GM23338 (cell line): ENCODE data around the gene TINAG. TPM values are rescaled to one million over a fixed set of nuclear protein-coding genes. Genes with fewer than 3 reads are reported as not detected.
A peak's percentile ranks its signal among the peaks of the same experiment; 100 is the strongest.

Source experiments
- ATAC-seq: fragments of 200-7000 bp; cut with Tn5 transposase; 3 replicates; pipeline ENCODE4 v1.9.1; 2020
- DNase-seq: peaks from one replicate; pipeline ENCODE4 v3.0.0-alpha.2; 2015; ENCODE audit warnings: low spot score
- H2AFZ ChIP-seq: fragments of 200-600 bp; sonication (generic); 2 replicates; pipeline ENCODE4 v1.8.0; 2016; ENCODE audit warnings: antibody characterized with exemption, mild to moderate bottlenecking, moderate library complexity
- H3F3A ChIP-seq: fragments of 200-600 bp; sonication (generic); replicated peaks from 2 replicates; pipeline ENCODE4 v1.8.0; 2017; ENCODE audit warnings: antibody characterized with exemption, mixed run types, low read depth
- H3K27ac ChIP-seq: fragments of 200-600 bp; sonication (generic); 2 replicates; pipeline ENCODE4 v1.6.1; 2016; ENCODE audit warnings: low read depth
- H3K27me3 ChIP-seq: fragments of 200-600 bp; sonication (generic); 2 replicates; pipeline ENCODE4 v1.8.0; 2016; ENCODE audit warnings: mild to moderate bottlenecking, mixed run types, moderate library complexity; ENCODE audit not compliant: insufficient read depth
- H3K36me3 ChIP-seq: fragments of 200-600 bp; sonication (generic); 2 replicates; pipeline ENCODE4 v1.8.0; 2016; ENCODE audit warnings: mild to moderate bottlenecking; ENCODE audit not compliant: insufficient read depth
- H3K4me1 ChIP-seq: fragments of 200-600 bp; sonication (generic); 2 replicates; pipeline ENCODE4 v1.8.0; 2016; ENCODE audit warnings: mild to moderate bottlenecking, moderate library complexity; ENCODE audit not compliant: insufficient read depth
- H3K4me2 ChIP-seq: fragments of 200-600 bp; sonication (generic); 2 replicates; pipeline ENCODE4 v1.7.1; 2017; ENCODE audit warnings: mixed run types
- H3K4me3 ChIP-seq: fragments of 200-600 bp; sonication (generic); 2 replicates; pipeline ENCODE4 v1.6.1; 2016; ENCODE audit warnings: mixed run types
- H3K79me2 ChIP-seq: fragments of 200-600 bp; sonication (generic); replicated peaks from 2 replicates; pipeline ENCODE4 v1.8.0; 2017; ENCODE audit warnings: mild to moderate bottlenecking; ENCODE audit not compliant: insufficient read depth
- H3K9me2 ChIP-seq: fragments of 200-600 bp; sonication (generic); 2 replicates; pipeline ENCODE4 v1.8.0; 2017; ENCODE audit not compliant: insufficient read depth
- H4K20me1 ChIP-seq: fragments of 200-600 bp; sonication (generic); replicated peaks from 2 replicates; pipeline ENCODE4 v1.8.0; 2017; ENCODE audit warnings: mild to moderate bottlenecking; ENCODE audit not compliant: insufficient read depth
- H3K27ac Mint-ChIP-seq: 2 replicates; pipeline ENCODE4 v1.8.0; 2020; ENCODE audit warnings: inconsistent platforms, mild to moderate bottlenecking, moderate library complexity, mixed read lengths
- H3K27me3 Mint-ChIP-seq: 3 replicates; pipeline ENCODE4 v1.8.0; 2022; ENCODE audit warnings: low read depth, mild to moderate bottlenecking, moderate library complexity, mixed read lengths, inconsistent platforms; ENCODE audit not compliant: insufficient read depth, poor library complexity
- H3K36me3 Mint-ChIP-seq: 3 replicates; pipeline ENCODE4 v1.8.0; 2021; ENCODE audit warnings: low read depth, mild to moderate bottlenecking, inconsistent platforms, moderate library complexity, mixed read lengths
- H3K4me1 Mint-ChIP-seq: 3 replicates; pipeline ENCODE4 v1.8.0; 2020; ENCODE audit warnings: mild to moderate bottlenecking, inconsistent platforms, mixed read lengths
- H3K4me3 Mint-ChIP-seq: 3 replicates; pipeline ENCODE4 v1.8.0; 2021; ENCODE audit warnings: moderate library complexity, mild to moderate bottlenecking, inconsistent platforms, mixed read lengths
- H3K9me3 Mint-ChIP-seq: 3 replicates; pipeline ENCODE4 v1.8.0; 2020; ENCODE audit warnings: moderate library complexity, mild to moderate bottlenecking, inconsistent platforms, mixed read lengths
- CREB1 ChIP-seq: fragments of 250-450 bp; sonication (Bioruptor Pico); IDR thresholded peaks from 2 replicates; pipeline ENCODE4 v1.5.0; 2020; ENCODE audit warnings: low read depth, mild to moderate bottlenecking, moderate library complexity
- CTCF ChIP-seq, 2 experiments: fragments of 200-600 bp in 1 of 2; sonication (generic) in 1 of 2; conservative IDR thresholded peaks; 2 replicates each; pipeline versions ENCODE4 v1.5.1 to v1.6.1; 2016 to 2017; ENCODE audit warnings: antibody characterized with exemption in 2 of 2, low read depth in 2 of 2, mild to moderate bottlenecking in 2 of 2, moderate library complexity in 1 of 2
- ETS1 ChIP-seq: IDR thresholded peaks from 2 replicates; pipeline ENCODE4 v1.6.1; 2016; ENCODE audit warnings: antibody characterized with exemption
- EZH2 ChIP-seq: fragments of 200-600 bp; sonication (generic); IDR thresholded peaks from one replicate; pipeline ENCODE4 v1.8.0; 2017; ENCODE audit warnings: antibody characterized with exemption, mild to moderate bottlenecking, low read depth; ENCODE audit not compliant: unreplicated experiment
- EZH2phosphoT487 ChIP-seq: fragments of 200-600 bp; sonication (generic); IDR thresholded peaks from one replicate; pipeline ENCODE4 v1.8.1; 2018; ENCODE audit warnings: antibody characterized with exemption; ENCODE audit not compliant: unreplicated experiment
- JUNB ChIP-seq: IDR thresholded peaks from one replicate; pipeline ENCODE4 v1.6.1; 2016; ENCODE audit warnings: antibody characterized with exemption; ENCODE audit not compliant: unreplicated experiment
- NANOG ChIP-seq: IDR thresholded peaks from 2 replicates; pipeline ENCODE4 v1.6.1; 2016; ENCODE audit warnings: antibody characterized with exemption, borderline replicate concordance
- POLR2AphosphoS5 ChIP-seq: IDR thresholded peaks from 2 replicates; pipeline ENCODE4 v1.6.1; 2016; ENCODE audit warnings: antibody characterized with exemption, low read depth
- REST ChIP-seq: IDR thresholded peaks from one replicate; pipeline ENCODE4 v1.6.1; 2018; ENCODE audit warnings: antibody characterized with exemption; ENCODE audit not compliant: unreplicated experiment
- STAT1 ChIP-seq: IDR thresholded peaks from one replicate; pipeline ENCODE4 v1.6.1; 2016; ENCODE audit warnings: antibody characterized with exemption; ENCODE audit not compliant: unreplicated experiment
- ZNF114 ChIP-seq: fragments of 250-450 bp; sonication (Bioruptor Pico); IDR thresholded peaks from 2 replicates; pipeline ENCODE4 v1.5.0; 2020; ENCODE audit warnings: mild to moderate bottlenecking, moderate library complexity
- ZNF331 ChIP-seq: fragments of 250-450 bp; sonication (Bioruptor Pico); IDR thresholded peaks from 2 replicates; pipeline ENCODE4 v1.5.0; 2020; ENCODE audit warnings: low read depth, mild to moderate bottlenecking, moderate library complexity
- ZNF462 ChIP-seq: fragments of 250-450 bp; sonication (Bioruptor Pico); IDR thresholded peaks from 2 replicates; pipeline ENCODE4 v1.5.0; 2020; ENCODE audit warnings: mild to moderate bottlenecking, moderate library complexity
- polyA plus RNA-seq: library from polyadenylated mRNA; unstranded; fragments of >200 nt; fragmentation: Nextera tagmentation; extraction: Ambion mirVana; gene quantifications from 2 replicates; pipeline ENCODE4 v1.2.1, GENCODE V29; 2016
- total RNA-seq: library from RNA; depleted of rRNA; stranded (reverse); fragments of >200 nt; shearing (Covaris generic); gene quantifications from 2 replicates; pipeline ENCODE4 v1.2.3, GENCODE V29; 2014

The TINAG gene
- total and polyA plus RNA-seq, 2 experiments from 2014 or later, result not detected

GRCh38 chr6:54427396-54427937 is 119.2 kb downstream of the TINAG start:
- Histone ChIP-seq H3K79me2 (no peaks in the 10 kb centered on the region), H2AFZ (0 out of 2 replicates have a peak overlapping the region, but pooled peaks have one; percentile 30), H3K4me3 (no peak overlapping the region), H3K27me3 (no peaks in the 10 kb centered on the region), H3K4me2 (no peak overlapping the region), H3K9me2 (no peaks in the 10 kb centered on the region), H4K20me1 (no peaks in the 10 kb centered on the region), H3K27ac (no peak overlapping the region), H3K4me1 (no peaks in the 10 kb centered on the region), H3K36me3 (no peaks in the 10 kb centered on the region), H3F3A (no peaks in the 10 kb centered on the region)
- Mint-ChIP-seq H3K36me3 (no peaks in the 10 kb centered on the region), H3K27me3 (no peaks in the 10 kb centered on the region), H3K4me1 (no peaks in the 10 kb centered on the region; the same call in 2 of the 3 replicates), H3K4me3 (no peak overlapping the region), H3K27ac (no peak overlapping the region), H3K9me3 (no peaks in the 10 kb centered on the region)
- no peak for TF ChIP-seq POLR2AphosphoS5
- TF ChIP-seq ZNF331, result no peak
- TF ChIP-seq EZH2phosphoT487, result no peak
- TF ChIP-seq JUNB, result no peak
- TF ChIP-seq REST, result no peak
- TF ChIP-seq CREB1 (CRISPR knock-in tag), result no peak
- no peak for TF ChIP-seq ZNF114
- TF ChIP-seq STAT1, result no peak
- TF ChIP-seq CTCF (conservative IDR thresholded peaks at IDR 0.05; ENCODE audit: low read depth in 2 of 2), result no peak
- TF ChIP-seq NANOG, result no peak
- TF ChIP-seq ZNF462, result no peak
- TF ChIP-seq ETS1, result no peak
- no peak for TF ChIP-seq EZH2
- DNase-seq (no peak), ATAC-seq (no peak)
